B cell (primary cell): ENCODE results near the gene AUTS2. TPM values are rescaled to one million over a fixed set of nuclear protein-coding genes. Genes with fewer than 3 reads are reported as not detected.

Experiments used
- ATAC-seq: fragments of 200-7000 bp; cut with Tn5 transposase; one replicate; pipeline ENCODE4 v1.10.0; 2021; ENCODE audit warnings: low read depth, mild to moderate bottlenecking, moderate number of reproducible peaks, moderate library complexity
- CTCF ChIA-PET: fragments of 350-600 bp; sonication (Branson Sonifier 250); formaldehyde crosslinking; loops from one replicate; lab custom pipeline; 2021; ENCODE audit warnings: antibody characterized with exemption, inconsistent platforms; lab: Charles Lee
- POLR2A ChIA-PET: fragments of 350-600 bp; sonication (Branson Sonifier 250); formaldehyde crosslinking; loops from one replicate; lab custom pipeline; 2021; ENCODE audit warnings: antibody characterized with exemption; lab: Charles Lee
- DNase-seq: peaks from one replicate; pipeline ENCODE4 v3.0.0; 2013
- H2AFZ ChIP-seq: 2 replicates; pipeline ENCODE4 v1.6.1; 2012; ENCODE audit warnings: mild to moderate bottlenecking, low read depth, low read length; ENCODE audit not compliant: insufficient read depth, poor library complexity, severe bottlenecking
- H3K27ac ChIP-seq, 2 donors: 1 replicate in 1 of 2; 2 replicates in 1 of 2; pipeline ENCODE4 v1.5.1; 2012 to 2013; ENCODE audit warnings: low read length in 2 of 2, mild to moderate bottlenecking in 2 of 2, moderate library complexity in 1 of 2
- H3K27me3 ChIP-seq, 4 experiments: fragments of 200-600 bp in 1 of 4; sonication (generic) in 1 of 4; replicated peaks in 1 of 4; 1 replicate in 2 of 4; 2 replicates in 2 of 4; pipeline versions ENCODE4 v1.6.1 to v1.7.0; 2013 to 2016; ENCODE audit warnings: low read length in 3 of 4, mild to moderate bottlenecking in 2 of 4, mixed read lengths in 1 of 4, moderate library complexity in 1 of 4; ENCODE audit not compliant: insufficient read depth in 4 of 4, control insufficient read depth in 3 of 4; ENCODE audit errors: control extremely low read depth in 1 of 4
- H3K36me3 ChIP-seq, 2 experiments: replicated peaks in 1 of 2; 1 replicate in 1 of 2; 2 replicates in 1 of 2; pipeline versions ENCODE4 v1.6.1 to v1.7.1; 2013; ENCODE audit warnings: low read length in 1 of 2; ENCODE audit not compliant: insufficient read depth in 2 of 2, control insufficient read depth in 1 of 2; ENCODE audit errors: control extremely low read depth in 1 of 2, extremely low read depth in 1 of 2
- H3K4me1 ChIP-seq, 2 donors: fragments of 200-600 bp in 1 of 2; sonication (generic) in 1 of 2; 1 replicate in 1 of 2; 2 replicates in 1 of 2; pipeline versions ENCODE4 v1.5.1 to v1.6.1; 2013 to 2017; ENCODE audit warnings: low read length in 2 of 2; ENCODE audit not compliant: control insufficient read depth in 2 of 2, insufficient read depth in 2 of 2
- H3K4me2 ChIP-seq: replicated peaks from 2 replicates; pipeline ENCODE3; 2012; ENCODE audit warnings: mild to moderate bottlenecking, low read depth, low read length; ENCODE audit not compliant: poor library complexity, severe bottlenecking
- H3K4me3 ChIP-seq, 5 experiments: fragments of 200-600 bp in 1 of 5; sonication (generic) in 1 of 5; 1 replicate in 3 of 5; 2 replicates in 2 of 5; pipeline versions ENCODE4 v1.5.1 to v1.7.0; 2011 to 2016; ENCODE audit warnings: low read length in 4 of 5, mild to moderate bottlenecking in 4 of 5, low read depth in 2 of 5, control low read depth in 1 of 5, moderate library complexity in 1 of 5; ENCODE audit not compliant: insufficient read depth in 1 of 5; ENCODE audit errors: control extremely low read depth in 1 of 5, extremely low read depth in 1 of 5
- H3K79me2 ChIP-seq: fragments of 200-600 bp; sonication (generic); one replicate; pipeline ENCODE4 v1.6.0; 2016; ENCODE audit warnings: low read length; ENCODE audit not compliant: control insufficient read depth, insufficient read depth
- H3K9ac ChIP-seq: fragments of 200-600 bp; sonication (generic); 2 replicates; pipeline ENCODE4 v1.6.1; 2017; ENCODE audit warnings: mild to moderate bottlenecking, low read length, moderate library complexity
- H3K9me3 ChIP-seq, 3 donors: one replicate each; pipeline versions ENCODE4 v1.6.1 to v1.7.1; 2013; ENCODE audit warnings: low read length in 2 of 3; ENCODE audit not compliant: control insufficient read depth in 2 of 3, insufficient read depth in 1 of 3; ENCODE audit errors: control extremely low read depth in 1 of 3
- H4K20me1 ChIP-seq: 2 replicates; pipeline ENCODE4 v1.6.0; 2012; ENCODE audit warnings: mild to moderate bottlenecking, low read length; ENCODE audit not compliant: insufficient read depth, control insufficient read depth, poor library complexity, severe bottlenecking
- H3K27ac Mint-ChIP-seq: one replicate; pipeline ENCODE4 v1.8.0; 2021; ENCODE audit warnings: mixed read lengths
- H3K27me3 Mint-ChIP-seq: one replicate; pipeline ENCODE4 v1.8.0; 2021; ENCODE audit warnings: mixed read lengths
- H3K4me1 Mint-ChIP-seq: one replicate; pipeline ENCODE4 v1.8.0; 2021; ENCODE audit warnings: mixed read lengths
- H3K4me3 Mint-ChIP-seq: one replicate; pipeline ENCODE4 v1.8.0; 2021; ENCODE audit warnings: mixed read lengths
- H3K9me3 Mint-ChIP-seq: one replicate; pipeline ENCODE4 v1.8.0; 2022; ENCODE audit warnings: mixed read lengths; ENCODE audit not compliant: insufficient read depth
- EZH2 ChIP-seq: IDR thresholded peaks from 2 replicates; pipeline ENCODE4 v1.6.1; 2012; ENCODE audit warnings: borderline replicate concordance, low read depth, mild to moderate bottlenecking, moderate library complexity, low read length; ENCODE audit not compliant: insufficient read depth, poor library complexity, severe bottlenecking
- WGBS: methylation state at CpG from one replicate; pipeline ENCODE4 v1.1.5; 2013; ENCODE audit warnings: missing lambda C conversion rate; ENCODE audit not compliant: insufficient coverage; 5-methylcytosine and 5-hydroxymethylcytosine counted together
- intact Hi-C: fragments of 100-400 bp; cut with micrococcal nuclease; formaldehyde crosslinking; loops from one replicate; pipeline ENCODE4 v1.10.0; 2022
- polyA plus RNA-seq: library from polyadenylated mRNA; depleted of rRNA; stranded (reverse); fragments of >200 nt; gene quantifications from 2 replicates; pipeline ENCODE4 v1.2.3, GENCODE V29; 2012
- total RNA-seq, 2 donors: library from RNA; stranded (reverse); fragments of 120-200 nt in 1 of 2; gene quantifications; 1 replicate in 1 of 2; 2 replicates in 1 of 2; pipeline versions ENCODE4 v1.2.3 to v1.2.4, GENCODE V29; 2013 to 2022
- TF ChIP-seq, protein P1 (sequence below): fragments of 200-600 bp; IDR thresholded peaks from one replicate; pipeline ENCODE4 v1.8.0; 2022; ENCODE audit warnings: antibody characterized with exemption, mild to moderate bottlenecking

The AUTS2 gene
- total and polyA plus RNA-seq, 2 donors (not counting 1 experiment from before 2014, with no cell fraction given) = 22.3 to 35.0 TPM

DNA sequence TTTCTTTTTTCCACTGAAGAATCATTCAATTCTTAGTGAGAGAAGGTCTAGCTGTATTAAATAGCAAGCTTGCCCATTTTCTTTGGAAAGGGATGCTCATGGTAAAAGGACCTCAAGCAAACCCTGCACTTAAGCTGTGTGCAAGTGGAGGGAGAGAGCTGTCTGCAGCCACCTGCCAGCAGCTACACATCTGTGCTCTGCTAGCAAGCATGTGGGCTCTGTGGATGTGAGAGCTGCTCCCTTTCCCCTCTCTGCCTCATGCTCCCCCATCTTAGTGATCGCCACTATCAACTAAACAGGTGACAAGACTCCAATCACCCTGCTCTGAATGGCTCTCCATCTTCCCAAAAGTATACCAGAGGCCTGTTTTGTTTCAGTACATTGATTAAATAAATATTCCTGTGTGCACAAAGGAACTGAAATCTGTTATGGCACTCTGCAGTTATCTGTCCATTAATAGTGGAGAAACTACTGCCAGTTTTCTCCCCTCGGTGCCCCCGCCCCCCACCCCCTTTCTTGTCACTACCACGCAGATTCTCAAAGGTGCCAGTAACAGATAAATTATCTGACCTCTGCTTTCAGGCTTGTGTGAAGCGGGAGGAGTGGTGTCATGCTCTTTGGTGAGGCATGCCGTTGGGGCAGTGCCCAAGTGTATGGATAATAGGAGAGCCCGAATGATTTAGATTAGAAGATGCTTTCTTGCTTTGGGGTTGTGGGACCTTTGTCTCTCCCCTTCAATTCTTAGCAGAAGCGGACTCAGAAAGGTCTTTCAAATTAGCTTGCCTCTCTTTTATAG, 26.4 kb downstream of the AUTS2 start:
- ATAC-seq = no peak
- Histone ChIP-seq H4K20me1 (no peaks in the 10 kb centered on the region), H3K27me3 (no peaks in the 10 kb centered on the region), H3K4me2 (no peak overlapping the region), H3K79me2 (peaks cover 10% of the 10 kb centered on the region), H3K36me3 (no peaks in the 10 kb centered on the region), H2AFZ (no peak overlapping the region), H3K9me3 (no peaks in the 10 kb centered on the region), H3K4me1 (no peaks in the 10 kb centered on the region), H3K27ac (no peak overlapping the region), H3K4me3 (no peak overlapping the region), H3K9ac (no peak overlapping the region)
- Mint-ChIP-seq H3K27me3 (no peaks in the 10 kb centered on the region), H3K9me3 (no peaks in the 10 kb centered on the region), H3K4me3 (no peak overlapping the region), H3K27ac (no peak overlapping the region), H3K4me1 (peaks cover under 1% of the 10 kb centered on the region)
- ChIA-PET POLR2A (no interaction called here), CTCF (no interaction called here)
- DNase-seq = no peak
- WGBS = 94% methylated on average over 3 of the region's 8 CpGs
- intact Hi-C loops = no loop called here
- TF ChIP-seq, protein P1, sequence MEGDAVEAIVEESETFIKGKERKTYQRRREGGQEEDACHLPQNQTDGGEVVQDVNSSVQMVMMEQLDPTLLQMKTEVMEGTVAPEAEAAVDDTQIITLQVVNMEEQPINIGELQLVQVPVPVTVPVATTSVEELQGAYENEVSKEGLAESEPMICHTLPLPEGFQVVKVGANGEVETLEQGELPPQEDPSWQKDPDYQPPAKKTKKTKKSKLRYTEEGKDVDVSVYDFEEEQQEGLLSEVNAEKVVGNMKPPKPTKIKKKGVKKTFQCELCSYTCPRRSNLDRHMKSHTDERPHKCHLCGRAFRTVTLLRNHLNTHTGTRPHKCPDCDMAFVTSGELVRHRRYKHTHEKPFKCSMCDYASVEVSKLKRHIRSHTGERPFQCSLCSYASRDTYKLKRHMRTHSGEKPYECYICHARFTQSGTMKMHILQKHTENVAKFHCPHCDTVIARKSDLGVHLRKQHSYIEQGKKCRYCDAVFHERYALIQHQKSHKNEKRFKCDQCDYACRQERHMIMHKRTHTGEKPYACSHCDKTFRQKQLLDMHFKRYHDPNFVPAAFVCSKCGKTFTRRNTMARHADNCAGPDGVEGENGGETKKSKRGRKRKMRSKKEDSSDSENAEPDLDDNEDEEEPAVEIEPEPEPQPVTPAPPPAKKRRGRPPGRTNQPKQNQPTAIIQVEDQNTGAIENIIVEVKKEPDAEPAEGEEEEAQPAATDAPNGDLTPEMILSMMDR = no peak
- no peak for TF ChIP-seq EZH2

GRCh38 chr7:69625238-69625637, 27.0 kb downstream of the AUTS2 start:
- H3K27me3 ChIP-seq = no peaks in the 10 kb centered on the region
- Mint-ChIP-seq H3K27me3 (no peaks in the 10 kb centered on the region), H3K9me3 (no peaks in the 10 kb centered on the region), H3K4me1 (peaks cover 2% of the 10 kb centered on the region), H3K27ac (no peak overlapping the region), H3K4me3 (no peak overlapping the region)
- ATAC-seq (no peak), DNase-seq (no peak)
- no peak overlapping the region for H3K4me3 ChIP-seq
- no peak overlapping the region for H3K27ac ChIP-seq
- no peak overlapping the region for H2AFZ ChIP-seq
- H3K4me2 ChIP-seq = no peak overlapping the region
- no peaks in the 10 kb centered on the region for H3K36me3 ChIP-seq
- ChIA-PET POLR2A (no interaction called here), CTCF (no interaction called here)
- H4K20me1 ChIP-seq = no peaks in the 10 kb centered on the region
- no peaks in the 10 kb centered on the region for H3K9me3 ChIP-seq
- TF ChIP-seq, protein P1 = no peak
- no peak for TF ChIP-seq EZH2
- 84% methylated on average over 3 of the region's 6 CpGs for WGBS
- H3K79me2 ChIP-seq = peaks cover 11% of the 10 kb centered on the region
- intact Hi-C loops = no loop called here
- H3K9ac ChIP-seq = no peak overlapping the region
- H3K4me1 ChIP-seq = no peaks in the 10 kb centered on the region
